OCI-LY7 (cell line): ENCODE results near the gene ANTKMT. TPM values are rescaled to one million over a fixed set of nuclear protein-coding genes. Genes with fewer than 3 reads are reported as not detected.

Source experiments
- BruUV-seq: library from RNA; stranded (reverse); fragments of 400-500 nt; replicated peaks from 2 replicates; lab custom pipeline; 2021; lab: Mats Ljungman, UMichigan
- CTCF ChIA-PET: fragments of 300-600 bp; sonication (Branson Sonifier 250); formaldehyde crosslinking; loops from one replicate; lab custom pipeline; 2022; ENCODE audit warnings: antibody characterized with exemption; ENCODE audit not compliant: unreplicated experiment; lab: Charles Lee
- POLR2A ChIA-PET: fragments of 300-600 bp; sonication (Branson Sonifier 250); formaldehyde crosslinking; loops from one replicate; lab custom pipeline; 2022; ENCODE audit warnings: antibody characterized with exemption; lab: Charles Lee
- DNase-seq: peaks from one replicate; pipeline ENCODE4 v3.0.0-alpha.2; 2015; ENCODE audit warnings: low spot score
- H2AFZ ChIP-seq: fragments of 200-600 bp; sonication (generic), shearing (Covaris generic); 2 replicates; pipeline ENCODE4 v1.6.1; 2014; ENCODE audit warnings: mild to moderate bottlenecking, antibody characterized with exemption, low read length, moderate library complexity
- H3K27ac ChIP-seq: fragments of 200-600 bp; sonication (generic); 2 replicates; pipeline ENCODE4 v1.5.1; 2014; ENCODE audit warnings: mixed run types, low read depth, mild to moderate bottlenecking, moderate library complexity, low read length, inconsistent platforms; ENCODE audit not compliant: poor library complexity, severe bottlenecking
- H3K36me3 ChIP-seq: fragments of 200-600 bp; sonication (generic); 2 replicates; pipeline ENCODE4 v1.6.1; 2014; ENCODE audit warnings: mild to moderate bottlenecking, antibody characterized with exemption, low read length, moderate library complexity, mixed read lengths; ENCODE audit not compliant: insufficient read depth
- H3K4me1 ChIP-seq: fragments of 200-600 bp; sonication (generic); 2 replicates; pipeline ENCODE4 v1.5.1; 2014; ENCODE audit warnings: mild to moderate bottlenecking, low read length; ENCODE audit not compliant: insufficient read depth, poor library complexity, severe bottlenecking
- H3K4me2 ChIP-seq: fragments of 200-600 bp; sonication (generic); 2 replicates; pipeline ENCODE4 v1.6.1; 2014; ENCODE audit warnings: mild to moderate bottlenecking, low read length
- H3K4me3 ChIP-seq: fragments of 200-600 bp; sonication (generic); 2 replicates; pipeline ENCODE4 v1.5.1; 2014; ENCODE audit warnings: mild to moderate bottlenecking, low read depth, low read length; ENCODE audit not compliant: poor library complexity, severe bottlenecking
- H3K79me2 ChIP-seq: fragments of 200-600 bp; sonication (generic); 2 replicates; pipeline ENCODE4 v1.6.1; 2016; ENCODE audit warnings: low read depth, mild to moderate bottlenecking, low read length, moderate library complexity, mixed read lengths; ENCODE audit not compliant: insufficient read depth
- H3K9me2 ChIP-seq: fragments of 200-600 bp; sonication (generic); 2 replicates; pipeline ENCODE4 v1.6.1; 2016; ENCODE audit warnings: mild to moderate bottlenecking, low read length, mixed read lengths; ENCODE audit not compliant: insufficient read depth
- H3K9me3 ChIP-seq: fragments of 200-600 bp; sonication (generic); 2 replicates; pipeline ENCODE4 v1.6.1; 2014; ENCODE audit warnings: mild to moderate bottlenecking, mixed run types, low read length, mixed read lengths
- H4K20me1 ChIP-seq: fragments of 200-600 bp; sonication (generic); 2 replicates; pipeline ENCODE4 v1.6.1; 2014; ENCODE audit warnings: mild to moderate bottlenecking, antibody characterized with exemption, low read length, moderate library complexity, mixed read lengths; ENCODE audit not compliant: insufficient read depth
- EZH2phosphoT487 ChIP-seq: fragments of 200-600 bp; sonication (generic); IDR thresholded peaks from 2 replicates; pipeline ENCODE4 v1.6.1; 2018; ENCODE audit warnings: low read depth, borderline replicate concordance, mild to moderate bottlenecking, mixed run types, antibody characterized with exemption, low read length, moderate library complexity, mixed read lengths
- intact Hi-C: fragments of 100-400 bp; cut with micrococcal nuclease; formaldehyde crosslinking; loops from one replicate; pipeline ENCODE4 v1.10.0; 2022; ENCODE audit not compliant: unreplicated experiment
- total RNA-seq, 2 experiments: library from RNA; depleted of rRNA in 1 of 2; stranded (reverse); fragments of >200 nt in 1 of 2; shearing (Covaris generic) in 1 of 2; gene quantifications; 2 replicates each; pipeline ENCODE4 v1.2.3, GENCODE V29; 2014 to 2022
- TF ChIP-seq, protein P1 (sequence below): fragments of 200-600 bp; sonication (generic); conservative IDR thresholded peaks from 2 replicates; pipeline ENCODE4 v1.5.1; 2014; ENCODE audit warnings: mild to moderate bottlenecking, antibody characterized with exemption, low read length, moderate library complexity, mixed read lengths

Gene ANTKMT
- total RNA-seq, 2 experiments from 2014 or later, result 46.5 to 51.3 TPM

GRCh38 chr16:678858-679813, 41.8 kb upstream of the ANTKMT start:
- peak; percentile 64 for DNase-seq
- intact Hi-C loops, result loop anchor here (1.0 kb wide), 1 partner anchor 11 kb away; the partner anchor contains the start of gene RHOT2
- Histone ChIP-seq H3K4me3 (peak overlapping the region; percentile 58), H3K9me2 (no peaks in the 10 kb centered on the region), H3K4me2 (peak overlapping the region; percentile 88), H3K79me2 (peaks cover 25% of the 10 kb centered on the region; the same call in 1 of the 2 replicates), H3K27ac (no peak overlapping the region), H3K9me3 (no peaks in the 10 kb centered on the region), H3K4me1 (peaks cover 35% of the 10 kb centered on the region), H3K36me3 (peaks cover 28% of the 10 kb centered on the region), H2AFZ (no peak overlapping the region), H4K20me1 (peaks cover 5% of the 10 kb centered on the region; the same call in 1 of the 2 replicates)
- ChIA-PET CTCF (interaction anchor here (0.6 kb wide), 1 partner anchor 110 kb away, joined by 3 read pairs; no protein-coding TSS in a partner anchor), POLR2A (interaction anchor here (0.6 to 1.2 kb wide), 2 partner anchors 9 to 263 kb away, joined by 3 to 4 read pairs; no protein-coding TSS in a partner anchor)
- no TSS peak for BruUV-seq
- TF ChIP-seq, protein P1, sequence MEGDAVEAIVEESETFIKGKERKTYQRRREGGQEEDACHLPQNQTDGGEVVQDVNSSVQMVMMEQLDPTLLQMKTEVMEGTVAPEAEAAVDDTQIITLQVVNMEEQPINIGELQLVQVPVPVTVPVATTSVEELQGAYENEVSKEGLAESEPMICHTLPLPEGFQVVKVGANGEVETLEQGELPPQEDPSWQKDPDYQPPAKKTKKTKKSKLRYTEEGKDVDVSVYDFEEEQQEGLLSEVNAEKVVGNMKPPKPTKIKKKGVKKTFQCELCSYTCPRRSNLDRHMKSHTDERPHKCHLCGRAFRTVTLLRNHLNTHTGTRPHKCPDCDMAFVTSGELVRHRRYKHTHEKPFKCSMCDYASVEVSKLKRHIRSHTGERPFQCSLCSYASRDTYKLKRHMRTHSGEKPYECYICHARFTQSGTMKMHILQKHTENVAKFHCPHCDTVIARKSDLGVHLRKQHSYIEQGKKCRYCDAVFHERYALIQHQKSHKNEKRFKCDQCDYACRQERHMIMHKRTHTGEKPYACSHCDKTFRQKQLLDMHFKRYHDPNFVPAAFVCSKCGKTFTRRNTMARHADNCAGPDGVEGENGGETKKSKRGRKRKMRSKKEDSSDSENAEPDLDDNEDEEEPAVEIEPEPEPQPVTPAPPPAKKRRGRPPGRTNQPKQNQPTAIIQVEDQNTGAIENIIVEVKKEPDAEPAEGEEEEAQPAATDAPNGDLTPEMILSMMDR, result no peak
- no peak for TF ChIP-seq EZH2phosphoT487

DNA sequence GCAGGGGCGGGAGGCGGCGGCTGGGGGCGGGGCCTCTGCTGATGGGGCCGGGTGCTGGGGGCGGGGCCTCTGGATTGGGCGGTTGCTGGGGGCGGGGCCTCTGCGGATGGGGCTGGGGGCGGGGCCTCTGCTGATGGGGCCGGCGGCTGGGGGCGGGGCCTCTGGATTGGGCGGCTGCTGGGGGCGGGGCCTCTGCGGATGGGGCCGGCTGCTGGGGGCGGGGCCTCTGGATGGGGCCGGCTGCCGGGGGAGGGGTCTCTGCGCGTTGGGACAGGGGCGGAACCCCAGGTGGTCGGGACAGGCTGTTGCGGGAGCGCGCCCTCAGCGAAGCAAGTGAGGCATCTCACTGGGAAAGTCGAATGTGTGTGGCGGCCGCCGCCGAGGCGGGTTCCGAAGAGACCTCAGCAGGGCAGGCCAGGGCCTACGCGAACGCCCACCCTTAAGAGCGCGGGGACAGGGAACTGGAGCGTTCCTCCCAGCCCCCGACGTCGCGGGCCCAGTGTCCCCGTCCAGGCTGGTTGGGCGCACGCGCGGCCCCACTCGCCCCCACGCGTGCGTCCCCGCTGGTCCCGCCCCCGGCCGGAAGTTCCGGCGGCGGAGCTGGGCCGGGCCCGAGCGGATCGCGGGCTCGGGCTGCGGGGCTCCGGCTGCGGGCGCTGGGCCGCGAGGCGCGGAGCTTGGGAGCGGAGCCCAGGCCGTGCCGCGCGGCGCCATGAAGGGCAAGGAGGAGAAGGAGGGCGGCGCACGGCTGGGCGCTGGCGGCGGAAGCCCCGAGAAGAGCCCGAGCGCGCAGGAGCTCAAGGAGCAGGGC, 40.9 kb upstream of the ANTKMT start, which contains the start of gene STUB1:
Gene STUB1 (plus strand): TSS at position 597 of the 811 bp plus-strand sequence. CDS start 116 bp downstream, at position 713.
- Histone ChIP-seq H3K36me3 (peaks cover 27% of the 10 kb centered on the region), H3K4me1 (peaks cover 40% of the 10 kb centered on the region), H3K4me2 (peak within 1 kb of the TSS; percentile 88), H3K79me2 (peaks cover 25% of the 10 kb centered on the region; the same call in 1 of the 2 replicates), H3K9me3 (no peaks in the 10 kb centered on the region), H4K20me1 (peaks cover 5% of the 10 kb centered on the region; the same call in 1 of the 2 replicates), H3K27ac (peak within 1 kb of the TSS; percentile 63), H3K9me2 (no peaks in the 10 kb centered on the region), H2AFZ (no peak within 1 kb of the TSS), H3K4me3 (peak within 1 kb of the TSS; percentile 82)
- TF ChIP-seq, protein P1, result no peak
- POLR2A ChIA-PET, result interaction anchor here (0.6 to 1.2 kb wide), 2 partner anchors 10 to 264 kb away, joined by 3 to 4 read pairs; no protein-coding TSS in a partner anchor
- intact Hi-C loops, result loop anchor here (1.0 to 5.0 kb wide), 2 partner anchors 12 to 42 kb away; partner anchors contain the start of genes ANTKMT and RHOT2
- peak; percentile 91 for DNase-seq
- no TSS peak for BruUV-seq
- CTCF ChIA-PET, result interaction anchor here (1.0 kb wide), 1 partner anchor 10 kb away, joined by 4 read pairs; the partner anchor contains the start of gene WDR24
